HepG2 (cell line): Measurements from ENCODE around the gene ANKS4B. TPM values are rescaled to one million over a fixed set of nuclear protein-coding genes. Genes with fewer than 3 reads are reported as not detected.
A peak's percentile ranks its signal among the peaks of the same experiment; 100 is the strongest.

ENCODE experiments used
- AHR ChIP-seq: IDR thresholded peaks from 2 replicates; pipeline ENCODE4 v1.6.1; 2018; ENCODE audit warnings: missing genetic modification reagents, missing compliant biosample characterization
- CBFB ChIP-seq: sonication (generic); formaldehyde crosslinking; IDR thresholded peaks from 2 replicates; pipeline ENCODE4 v1.4.0; 2020; ENCODE audit warnings: missing genetic modification reagents
- CEBPG ChIP-seq: IDR thresholded peaks from 2 replicates; pipeline ENCODE4 v1.6.1; 2016
- JUND ChIP-seq: sonication (generic); formaldehyde crosslinking; IDR thresholded peaks from 2 replicates; pipeline ENCODE4 v1.8.0; 2022; ENCODE audit warnings: mild to moderate bottlenecking, missing genetic modification reagents
- NFIC ChIP-seq: IDR thresholded peaks from 2 replicates; pipeline ENCODE4 v1.6.1; 2012; ENCODE audit warnings: mild to moderate bottlenecking, low read length, inconsistent platforms
- YY1 ChIP-seq: IDR thresholded peaks from 2 replicates; pipeline ENCODE4 v1.6.1; 2011; ENCODE audit warnings: low read length, low read depth, moderate library complexity, mild to moderate bottlenecking; ENCODE audit not compliant: insufficient read depth, insufficient replicate concordance
- ZNF253 ChIP-seq: sonication (generic); formaldehyde crosslinking; IDR thresholded peaks from 2 replicates; pipeline ENCODE4 v1.8.0; 2022; ENCODE audit warnings: mild to moderate bottlenecking, missing genetic modification reagents, borderline replicate concordance
- ZNF292 ChIP-seq: sonication (generic); formaldehyde crosslinking; IDR thresholded peaks from 2 replicates; pipeline ENCODE4 v1.8.1; 2022; ENCODE audit warnings: mild to moderate bottlenecking, low read depth, missing genetic modification reagents, borderline replicate concordance
- ZNF431 ChIP-seq: sonication (generic); formaldehyde crosslinking; IDR thresholded peaks from 2 replicates; pipeline ENCODE4 v1.9.0; 2022; ENCODE audit warnings: missing genetic modification reagents, low read depth, mild to moderate bottlenecking, borderline replicate concordance
- ZNF543 ChIP-seq: sonication (generic); formaldehyde crosslinking; IDR thresholded peaks from 2 replicates; pipeline ENCODE4 v1.4.0; 2020; ENCODE audit warnings: mild to moderate bottlenecking, missing genetic modification reagents
- ZNF564 ChIP-seq: sonication (generic); formaldehyde crosslinking; IDR thresholded peaks from 2 replicates; pipeline ENCODE4 v1.8.1; 2023; ENCODE audit warnings: mild to moderate bottlenecking, missing genetic modification reagents
- ZNF709 ChIP-seq: sonication (generic); formaldehyde crosslinking; IDR thresholded peaks from 2 replicates; pipeline ENCODE4 v1.5.0; 2020; ENCODE audit warnings: mild to moderate bottlenecking, missing genetic modification reagents
- polyA plus RNA-seq, 8 experiments: library from polyadenylated mRNA; depleted of rRNA in 3 of 8; stranded (reverse) in 7 of 8; unstranded in 1 of 8; fragments of >200 nt; fragmentation: Illumina TruSeq in 4 of 8; extraction: Trizol in 4 of 8; gene quantifications; 2 replicates each; pipeline versions ENCODE4 v1.2.1 to v1.2.3, GENCODE V29; 2011 to 2016; ENCODE audit warnings: low read depth in 4 of 8, missing spikeins in 1 of 8, mixed read lengths in 1 of 8; ENCODE audit not compliant: insufficient read depth in 1 of 8
- total RNA-seq, 5 experiments: library from RNA; depleted of rRNA; stranded (reverse); fragments of >200 nt; fragmentation: Illumina TruSeq; extraction: Trizol; gene quantifications; 2 replicates each; pipeline ENCODE4 v1.2.3, GENCODE V29; 2016; ENCODE audit warnings: low read depth in 1 of 5
- TF ChIP-seq, protein P1 (sequence below): sonication (generic); formaldehyde crosslinking; IDR thresholded peaks from 2 replicates; pipeline ENCODE4 v1.4.0; 2020; ENCODE audit warnings: missing genetic modification reagents
- TF ChIP-seq, protein P2 (sequence below): sonication (generic); formaldehyde crosslinking; IDR thresholded peaks from 2 replicates; pipeline ENCODE4 v1.4.0; 2020; ENCODE audit warnings: missing genetic modification reagents
- TF ChIP-seq, protein P3 (sequence below): sonication (generic); formaldehyde crosslinking; IDR thresholded peaks from 2 replicates; pipeline ENCODE4 v1.4.0; 2020; ENCODE audit warnings: missing genetic modification reagents, low read depth, mild to moderate bottlenecking, borderline replicate concordance
- TF ChIP-seq, protein P4 (sequence below): sonication (generic); formaldehyde crosslinking; IDR thresholded peaks from 2 replicates; pipeline ENCODE4 v1.4.0; 2020; ENCODE audit warnings: missing genetic modification reagents, mild to moderate bottlenecking, borderline replicate concordance
- TF ChIP-seq, protein P5 (sequence below): sonication (generic); formaldehyde crosslinking; IDR thresholded peaks from 2 replicates; pipeline ENCODE4 v1.9.0; 2021; ENCODE audit warnings: missing genetic modification reagents, borderline replicate concordance

ANKS4B gene
- total and polyA plus RNA-seq, 2 of the 13 experiments (the other 11 are each of a cell fraction or from before 2014, with no cell fraction given), result 6.5 to 30.0 TPM

DNA sequence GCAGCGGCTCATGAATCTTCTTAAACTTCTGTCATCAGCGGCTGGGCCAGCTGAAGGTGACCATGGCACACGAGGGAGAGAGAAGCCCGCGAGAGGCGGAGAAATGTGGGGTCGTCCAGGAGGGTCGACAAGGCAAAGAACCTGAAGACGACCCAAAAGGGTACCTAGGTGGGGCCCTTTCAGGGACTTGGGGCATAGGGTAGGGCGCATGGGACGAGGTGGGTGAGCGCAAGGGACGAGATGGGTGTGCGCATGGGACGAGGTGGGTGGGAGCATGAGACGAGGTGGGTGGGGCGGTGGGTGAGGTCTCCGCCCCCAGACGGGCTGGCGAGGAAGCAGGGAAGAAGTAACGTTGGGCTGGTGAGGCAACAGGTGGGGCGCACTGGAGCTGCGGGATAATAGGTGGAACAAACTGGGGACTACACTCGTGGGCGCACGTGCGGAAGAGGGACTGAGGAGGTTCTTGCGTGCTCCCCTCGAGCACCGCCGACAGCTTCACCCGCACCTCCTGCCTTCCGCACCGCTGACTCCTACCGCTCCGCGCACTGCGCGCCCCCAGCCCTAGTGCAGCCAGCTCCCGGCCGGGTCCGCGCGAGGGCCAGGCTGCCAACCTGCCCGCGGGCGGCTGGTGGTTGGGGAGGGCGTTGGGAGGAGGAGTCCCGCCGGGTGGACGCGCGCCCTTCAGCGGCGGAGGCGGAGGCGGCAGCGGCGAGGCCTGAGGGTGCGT is 67.8 kb downstream of the ANKS4B start (continued):
- TF ChIP-seq YY1 (peak; percentile 55), ZNF564 (CRISPR knock-in tag) (peak; percentile 88; the same call in 1 of the 2 replicates), ZNF292 (CRISPR knock-in tag) (peak; percentile 80), ZNF253 (CRISPR knock-in tag) (no peak), CEBPG (CRISPR knock-in tag) (peak; percentile 81), ZNF709 (CRISPR knock-in tag) (peak; percentile 97), AHR (CRISPR knock-in tag) (peak; percentile 94; the same call in 1 of the 2 replicates), JUND (peak; percentile 91), NFIC (no peak), ZNF543 (CRISPR knock-in tag) (peak; percentile 96), CBFB (CRISPR knock-in tag) (no peak; the same call in 1 of the 2 replicates), ZNF431 (peak; percentile 75; the same call in 1 of the 2 replicates)
- TF ChIP-seq, protein P1, sequence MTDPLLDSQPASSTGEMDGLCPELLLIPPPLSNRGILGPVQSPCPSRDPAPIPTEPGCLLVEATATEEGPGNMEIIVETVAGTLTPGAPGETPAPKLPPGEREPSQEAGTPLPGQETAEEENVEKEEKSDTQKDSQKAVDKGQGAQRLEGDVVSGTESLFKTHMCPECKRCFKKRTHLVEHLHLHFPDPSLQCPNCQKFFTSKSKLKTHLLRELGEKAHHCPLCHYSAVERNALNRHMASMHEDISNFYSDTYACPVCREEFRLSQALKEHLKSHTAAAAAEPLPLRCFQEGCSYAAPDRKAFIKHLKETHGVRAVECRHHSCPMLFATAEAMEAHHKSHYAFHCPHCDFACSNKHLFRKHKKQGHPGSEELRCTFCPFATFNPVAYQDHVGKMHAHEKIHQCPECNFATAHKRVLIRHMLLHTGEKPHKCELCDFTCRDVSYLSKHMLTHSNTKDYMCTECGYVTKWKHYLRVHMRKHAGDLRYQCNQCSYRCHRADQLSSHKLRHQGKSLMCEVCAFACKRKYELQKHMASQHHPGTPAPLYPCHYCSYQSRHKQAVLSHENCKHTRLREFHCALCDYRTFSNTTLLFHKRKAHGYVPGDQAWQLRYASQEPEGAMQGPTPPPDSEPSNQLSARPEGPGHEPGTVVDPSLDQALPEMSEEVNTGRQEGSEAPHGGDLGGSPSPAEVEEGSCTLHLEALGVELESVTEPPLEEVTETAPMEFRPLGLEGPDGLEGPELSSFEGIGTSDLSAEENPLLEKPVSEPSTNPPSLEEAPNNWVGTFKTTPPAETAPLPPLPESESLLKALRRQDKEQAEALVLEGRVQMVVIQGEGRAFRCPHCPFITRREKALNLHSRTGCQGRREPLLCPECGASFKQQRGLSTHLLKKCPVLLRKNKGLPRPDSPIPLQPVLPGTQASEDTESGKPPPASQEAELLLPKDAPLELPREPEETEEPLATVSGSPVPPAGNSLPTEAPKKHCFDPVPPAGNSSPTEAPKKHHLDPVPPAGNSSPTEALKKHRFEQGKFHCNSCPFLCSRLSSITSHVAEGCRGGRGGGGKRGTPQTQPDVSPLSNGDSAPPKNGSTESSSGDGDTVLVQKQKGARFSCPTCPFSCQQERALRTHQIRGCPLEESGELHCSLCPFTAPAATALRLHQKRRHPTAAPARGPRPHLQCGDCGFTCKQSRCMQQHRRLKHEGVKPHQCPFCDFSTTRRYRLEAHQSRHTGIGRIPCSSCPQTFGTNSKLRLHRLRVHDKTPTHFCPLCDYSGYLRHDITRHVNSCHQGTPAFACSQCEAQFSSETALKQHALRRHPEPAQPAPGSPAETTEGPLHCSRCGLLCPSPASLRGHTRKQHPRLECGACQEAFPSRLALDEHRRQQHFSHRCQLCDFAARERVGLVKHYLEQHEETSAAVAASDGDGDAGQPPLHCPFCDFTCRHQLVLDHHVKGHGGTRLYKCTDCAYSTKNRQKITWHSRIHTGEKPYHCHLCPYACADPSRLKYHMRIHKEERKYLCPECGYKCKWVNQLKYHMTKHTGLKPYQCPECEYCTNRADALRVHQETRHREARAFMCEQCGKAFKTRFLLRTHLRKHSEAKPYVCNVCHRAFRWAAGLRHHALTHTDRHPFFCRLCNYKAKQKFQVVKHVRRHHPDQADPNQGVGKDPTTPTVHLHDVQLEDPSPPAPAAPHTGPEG (CRISPR knock-in tag), result peak; percentile 93
- TF ChIP-seq, protein P2, sequence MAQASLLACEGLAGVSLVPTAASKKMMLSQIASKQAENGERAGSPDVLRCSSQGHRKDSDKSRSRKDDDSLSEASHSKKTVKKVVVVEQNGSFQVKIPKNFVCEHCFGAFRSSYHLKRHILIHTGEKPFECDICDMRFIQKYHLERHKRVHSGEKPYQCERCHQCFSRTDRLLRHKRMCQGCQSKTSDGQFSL (CRISPR knock-in tag), result peak; percentile 64
- TF ChIP-seq, protein P3, sequence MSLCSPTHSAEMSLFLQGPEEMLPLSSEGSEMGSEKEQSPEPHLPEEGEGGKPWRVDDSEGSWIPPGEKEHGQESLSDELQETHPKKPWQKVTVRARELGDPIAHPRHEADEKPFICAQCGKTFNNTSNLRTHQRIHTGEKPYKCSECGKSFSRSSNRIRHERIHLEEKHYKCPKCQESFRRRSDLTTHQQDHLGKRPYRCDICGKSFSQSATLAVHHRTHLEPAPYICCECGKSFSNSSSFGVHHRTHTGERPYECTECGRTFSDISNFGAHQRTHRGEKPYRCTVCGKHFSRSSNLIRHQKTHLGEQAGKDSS (CRISPR knock-in tag), result peak; percentile 98
- TF ChIP-seq, protein P4, sequence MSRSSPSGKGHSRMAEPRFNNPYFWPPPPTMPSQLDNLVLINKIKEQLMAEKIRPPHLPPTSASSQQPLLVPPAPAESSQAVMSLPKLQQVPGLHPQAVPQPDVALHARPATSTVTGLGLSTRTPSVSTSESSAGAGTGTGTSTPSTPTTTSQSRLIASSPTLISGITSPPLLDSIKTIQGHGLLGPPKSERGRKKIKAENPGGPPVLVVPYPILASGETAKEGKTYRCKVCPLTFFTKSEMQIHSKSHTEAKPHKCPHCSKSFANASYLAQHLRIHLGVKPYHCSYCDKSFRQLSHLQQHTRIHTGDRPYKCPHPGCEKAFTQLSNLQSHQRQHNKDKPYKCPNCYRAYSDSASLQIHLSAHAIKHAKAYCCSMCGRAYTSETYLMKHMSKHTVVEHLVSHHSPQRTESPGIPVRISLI, result peak; percentile 83; the same call in 1 of the 2 replicates
- TF ChIP-seq, protein P5, sequence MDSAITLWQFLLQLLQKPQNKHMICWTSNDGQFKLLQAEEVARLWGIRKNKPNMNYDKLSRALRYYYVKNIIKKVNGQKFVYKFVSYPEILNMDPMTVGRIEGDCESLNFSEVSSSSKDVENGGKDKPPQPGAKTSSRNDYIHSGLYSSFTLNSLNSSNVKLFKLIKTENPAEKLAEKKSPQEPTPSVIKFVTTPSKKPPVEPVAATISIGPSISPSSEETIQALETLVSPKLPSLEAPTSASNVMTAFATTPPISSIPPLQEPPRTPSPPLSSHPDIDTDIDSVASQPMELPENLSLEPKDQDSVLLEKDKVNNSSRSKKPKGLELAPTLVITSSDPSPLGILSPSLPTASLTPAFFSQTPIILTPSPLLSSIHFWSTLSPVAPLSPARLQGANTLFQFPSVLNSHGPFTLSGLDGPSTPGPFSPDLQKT, result no peak
